Hepatocyte (in vitro differentiated cells): ENCODE results near the gene KCTD17.

Experiments
- CTCF ChIP-seq: fragments of 200-600 bp; sonication (generic); IDR thresholded peaks from 2 replicates; pipeline ENCODE4 v1.5.1; 2016; ENCODE audit warnings: antibody characterized with exemption, mild to moderate bottlenecking; ENCODE audit not compliant: poor library complexity
- EZH2 ChIP-seq: fragments of 200-600 bp; sonication (generic); IDR thresholded peaks from 2 replicates; pipeline ENCODE4 v1.6.1; 2016; ENCODE audit warnings: antibody characterized with exemption, mild to moderate bottlenecking, borderline replicate concordance
- EZH2phosphoT487 ChIP-seq: fragments of 200-600 bp; sonication (generic); IDR thresholded peaks from one replicate; pipeline ENCODE4 v1.6.1; 2018; ENCODE audit warnings: antibody characterized with exemption, mild to moderate bottlenecking, low read depth, moderate library complexity; ENCODE audit not compliant: unreplicated experiment, severe bottlenecking

- no peak for TF ChIP-seq CTCF
- no peak for TF ChIP-seq EZH2
- no peak for TF ChIP-seq EZH2phosphoT487
These were observed 22.6 kb upstream of the KCTD17 start for GRCh38 chr22:37028692-37029674.
